CD4-positive, alpha-beta memory T cell (primary cell): ENCODE data around the gene TCAF1. TPM values are rescaled to one million over a fixed set of nuclear protein-coding genes. Genes with fewer than 3 reads are reported as not detected.

Source experiments
- CTCF ChIA-PET: fragments of 350-600 bp; sonication (Branson Sonifier 250); formaldehyde crosslinking; loops from one replicate; lab custom pipeline; 2021; ENCODE audit warnings: inconsistent platforms; ENCODE audit not compliant: partially characterized antibody; lab: Charles Lee
- POLR2A ChIA-PET: fragments of 350-600 bp; sonication (Branson Sonifier 250); formaldehyde crosslinking; loops from one replicate; lab custom pipeline; 2021; ENCODE audit not compliant: partially characterized antibody; lab: Charles Lee
- DNase-seq, 5 donors: peaks; one replicate each; pipeline versions ENCODE4 v3.0.0 to v3.0.0-alpha.2; 2020 to 2022; ENCODE audit warnings: mixed read lengths in 1 of 5
- H3K27ac ChIP-seq: one replicate; pipeline ENCODE4 v1.7.0; 2013; ENCODE audit warnings: low read depth, low read length
- H3K27me3 ChIP-seq: 2 replicates; pipeline ENCODE4 v1.7.0; 2013; ENCODE audit warnings: mild to moderate bottlenecking, low read length, moderate library complexity; ENCODE audit not compliant: insufficient read depth
- H3K36me3 ChIP-seq: 2 replicates; pipeline ENCODE4 v1.7.0; 2013; ENCODE audit warnings: mild to moderate bottlenecking, low read length, moderate library complexity; ENCODE audit not compliant: insufficient read depth
- H3K4me1 ChIP-seq: 2 replicates; pipeline ENCODE4 v1.7.0; 2013; ENCODE audit warnings: mild to moderate bottlenecking, low read length, moderate library complexity; ENCODE audit not compliant: insufficient read depth
- H3K4me3 ChIP-seq, 2 donors: one replicate each; pipeline ENCODE4 v1.7.0; 2013; ENCODE audit warnings: low read length in 2 of 2, mild to moderate bottlenecking in 1 of 2
- H3K9me3 ChIP-seq, 2 donors: one replicate each; pipeline ENCODE4 v1.7.0; 2013; ENCODE audit warnings: low read length in 2 of 2, control low read depth in 1 of 2; ENCODE audit not compliant: control insufficient read depth in 1 of 2
- H3K27ac Mint-ChIP-seq, 7 donors: one replicate each; pipeline ENCODE4 v1.8.0; 2020 to 2021; ENCODE audit warnings: mixed read lengths in 7 of 7, mild to moderate bottlenecking in 6 of 7, inconsistent platforms in 3 of 7, moderate library complexity in 3 of 7
- H3K27me3 Mint-ChIP-seq, 2 donors: one replicate each; pipeline ENCODE4 v1.8.0; 2020 to 2021; ENCODE audit warnings: mixed read lengths in 2 of 2
- H3K36me3 Mint-ChIP-seq, 2 donors: one replicate each; pipeline ENCODE4 v1.8.0; 2020 to 2021; ENCODE audit warnings: mixed read lengths in 2 of 2, inconsistent platforms in 1 of 2, mild to moderate bottlenecking in 1 of 2
- H3K4me1 Mint-ChIP-seq, 4 donors: one replicate each; pipeline ENCODE4 v1.8.0; 2020 to 2021; ENCODE audit warnings: mixed read lengths in 4 of 4, mild to moderate bottlenecking in 1 of 4
- H3K4me3 Mint-ChIP-seq, 8 donors: one replicate each; pipeline ENCODE4 v1.8.0; 2020 to 2021; ENCODE audit warnings: mixed read lengths in 8 of 8, mild to moderate bottlenecking in 7 of 8, moderate library complexity in 6 of 8, inconsistent platforms in 3 of 8
- H3K9me3 Mint-ChIP-seq, 8 donors: one replicate each; pipeline ENCODE4 v1.8.0; 2020 to 2021; ENCODE audit warnings: mixed read lengths in 8 of 8, mild to moderate bottlenecking in 5 of 8, inconsistent platforms in 3 of 8, moderate library complexity in 1 of 8
- intact Hi-C: fragments of 100-400 bp; cut with micrococcal nuclease; formaldehyde crosslinking; loops from one replicate; pipeline ENCODE4 v1.15.1; 2023
- polyA plus RNA-seq, 2 donors: library from polyadenylated mRNA; unstranded; fragments of 300-500 nt; fragmentation: Illumina TruSeq; gene quantifications; one replicate each; pipeline ENCODE4 v1.2.3, GENCODE V29; 2021
- total RNA-seq, 2 experiments: library from RNA; stranded (reverse); gene quantifications; one replicate each; pipeline ENCODE4 v1.2.3, GENCODE V29; 2021

TCAF1 gene
- total and polyA plus RNA-seq, 4 experiments from 2014 or later, result 10.2 to 23.1 (median 16.2) TPM

- POLR2A ChIA-PET, result interaction anchor here (0.8 to 1.6 kb wide), 4 partner anchors 9 to 934 kb away, joined by 3 to 7 read pairs (median 4); partner anchors contain the start of gene TPK1
- peaks cover 0 to 3% of the 10 kb centered on the region in 2 donors for H3K27me3 Mint-ChIP-seq
- CTCF ChIA-PET, result interaction anchor here (1.5 to 2.5 kb wide), 6 partner anchors 10 to 225 kb away, joined by 5 to 27 read pairs (median 12); no protein-coding TSS in a partner anchor
- H3K4me1 Mint-ChIP-seq, result peaks cover 22 to 38% (median 30%) of the 10 kb centered on the region in 4 donors
- Histone ChIP-seq H3K4me1 (peaks cover 19% of the 10 kb centered on the region), H3K27me3 (no peaks in the 10 kb centered on the region), H3K27ac (peak overlapping the region; percentile 75), H3K36me3 (no peaks in the 10 kb centered on the region), H3K4me3 (peak overlapping the region in 1 of 2 donors; percentile 68), H3K9me3 (no peaks in the 10 kb centered on the region)
- DNase-seq, result no peak
- intact Hi-C loops, result no loop called here
- H3K27ac Mint-ChIP-seq, result peak overlapping the region; percentile 86 to 97 (median 95)
- peaks cover 0 to 2% (median 0%) of the 10 kb centered on the region in 8 donors for H3K9me3 Mint-ChIP-seq
- H3K36me3 Mint-ChIP-seq, result peaks cover 0 to 2% of the 10 kb centered on the region in 2 donors
- peak overlapping the region; percentile 94 to 98 (median 95) for H3K4me3 Mint-ChIP-seq
Observed at GRCh38 chr7:143902332-143902899, 440 bp upstream of the TCAF1 start.

GRCh38 chr7:143901332-143901667, 676 bp downstream of the TCAF1 start:
- ChIA-PET POLR2A (interaction anchor here (0.8 to 1.6 kb wide), 6 partner anchors 9 to 935 kb away, joined by 3 to 7 read pairs (median 4); partner anchors contain the start of gene TPK1), CTCF (interaction anchor here (0.7 to 2.5 kb wide), 8 partner anchors 9 to 512 kb away, joined by 3 to 27 read pairs (median 9); no protein-coding TSS in a partner anchor)
- intact Hi-C loops, result loop anchor here (1.0 kb wide), 1 partner anchor 226 kb away; no protein-coding TSS in a partner anchor
- H3K9me3 Mint-ChIP-seq, result peaks cover 0 to 2% (median 0%) of the 10 kb centered on the region in 8 donors
- H3K27me3 Mint-ChIP-seq, result peaks cover 0 to 2% of the 10 kb centered on the region in 2 donors
- Histone ChIP-seq H3K27ac (peak overlapping the region; percentile 75), H3K9me3 (no peaks in the 10 kb centered on the region), H3K36me3 (no peaks in the 10 kb centered on the region), H3K27me3 (no peaks in the 10 kb centered on the region), H3K4me1 (peaks cover 19% of the 10 kb centered on the region), H3K4me3 (peak overlapping the region; percentile 63 to 68)
- peaks cover 22 to 38% (median 30%) of the 10 kb centered on the region in 4 donors for H3K4me1 Mint-ChIP-seq
- DNase-seq, result no peak
- H3K27ac Mint-ChIP-seq, result peak overlapping the region; percentile 86 to 97 (median 95)
- H3K36me3 Mint-ChIP-seq, result peaks cover 0 to 2% of the 10 kb centered on the region in 2 donors
- peak overlapping the region; percentile 94 to 98 (median 95) for H3K4me3 Mint-ChIP-seq

GRCh38 chr7:143900230-143900766, 1.7 kb downstream of the TCAF1 start:
- peaks cover 22 to 38% (median 30%) of the 10 kb centered on the region in 4 donors for H3K4me1 Mint-ChIP-seq
- H3K9me3 Mint-ChIP-seq, result peaks cover 0 to 2% (median 0%) of the 10 kb centered on the region in 8 donors
- peaks cover 19% of the 10 kb centered on the region for H3K4me1 ChIP-seq
- intact Hi-C loops, result no loop called here
- POLR2A ChIA-PET, result no interaction called here
- H3K4me3 Mint-ChIP-seq, result peak overlapping the region; percentile 94 to 98 (median 95)
- H3K9me3 ChIP-seq, result no peaks in the 10 kb centered on the region
- CTCF ChIA-PET, result interaction anchor here (1.1 to 2.5 kb wide), 3 partner anchors 8 to 227 kb away, joined by 4 to 27 read pairs (median 7); no protein-coding TSS in a partner anchor
- DNase-seq, result peak in 1 of 5 donors; percentile 9
- no peak overlapping the region for H3K27ac ChIP-seq
- no peak overlapping the region for H3K4me3 ChIP-seq
- no peaks in the 10 kb centered on the region for H3K27me3 Mint-ChIP-seq
- H3K27me3 ChIP-seq, result no peaks in the 10 kb centered on the region
- H3K36me3 ChIP-seq, result no peaks in the 10 kb centered on the region
- peaks cover 0 to 2% of the 10 kb centered on the region in 2 donors for H3K36me3 Mint-ChIP-seq
- H3K27ac Mint-ChIP-seq, result peak overlapping the region in 6 of 7 donors; percentile 10 to 86 (median 74)

GRCh38 chr7:143898810-143899209, 3.2 kb downstream of the TCAF1 start:
- Histone ChIP-seq H3K27me3 (no peaks in the 10 kb centered on the region), H3K9me3 (no peaks in the 10 kb centered on the region), H3K4me3 (no peak overlapping the region), H3K4me1 (peaks cover 19% of the 10 kb centered on the region), H3K36me3 (no peaks in the 10 kb centered on the region), H3K27ac (no peak overlapping the region)
- intact Hi-C loops, result no loop called here
- ChIA-PET CTCF (no interaction called here), POLR2A (no interaction called here)
- Mint-ChIP-seq H3K27ac (no peak overlapping the region), H3K36me3 (peaks cover 0 to 2% of the 10 kb centered on the region in 2 donors), H3K9me3 (peaks cover 0 to 2% (median 0%) of the 10 kb centered on the region in 8 donors), H3K27me3 (no peaks in the 10 kb centered on the region), H3K4me3 (no peak overlapping the region), H3K4me1 (peaks cover 22 to 38% (median 29%) of the 10 kb centered on the region in 4 donors)
- DNase-seq, result peak in 1 of 5 donors; percentile 2

- intact Hi-C loops, result no loop called here
- ChIA-PET POLR2A (no interaction called here), CTCF (interaction anchor here (0.9 kb wide), 1 partner anchor 231 kb away, joined by 3 read pairs; no protein-coding TSS in a partner anchor)
Observed at GRCh38 chr7:143896667-143897066, 5.3 kb downstream of the TCAF1 start.

GRCh38 chr7:143892527-143893300, 9.3 kb downstream of the TCAF1 start:
- no peaks in the 10 kb centered on the region for H3K36me3 ChIP-seq
- Mint-ChIP-seq H3K27ac (peak overlapping the region in 4 of 7 donors; percentile 3 to 68 (median 29)), H3K27me3 (peaks cover 2% of the 10 kb centered on the region in 2 donors), H3K4me1 (peaks cover 4 to 10% (median 5%) of the 10 kb centered on the region in 4 donors), H3K36me3 (peaks cover 17 to 19% of the 10 kb centered on the region in 2 donors), H3K9me3 (peaks cover 0 to 12% (median 2%) of the 10 kb centered on the region in 8 donors), H3K4me3 (peak overlapping the region in 3 of 8 donors; percentile 49 to 59 (median 53))
- no peaks in the 10 kb centered on the region for H3K4me1 ChIP-seq
- H3K9me3 ChIP-seq, result no peaks in the 10 kb centered on the region
- DNase-seq, result peak; percentile 30 to 49 (median 34)
- H3K4me3 ChIP-seq, result no peak overlapping the region
- ChIA-PET CTCF (interaction anchor here (0.8 to 2.4 kb wide), 7 partner anchors 9 to 235 kb away, joined by 3 to 27 read pairs (median 4); partner anchors contain the start of gene TCAF1), POLR2A (interaction anchor here (1.3 kb wide), 1 partner anchor 9 kb away, joined by 7 read pairs; the partner anchor contains the start of gene TCAF1)
- intact Hi-C loops, result no loop called here
- no peak overlapping the region for H3K27ac ChIP-seq
- H3K27me3 ChIP-seq, result no peaks in the 10 kb centered on the region

More at GRCh38 chr7:143896667-143897066, 5.3 kb downstream of the TCAF1 start:
- Mint-ChIP-seq H3K27me3 (peaks cover 0 to 2% of the 10 kb centered on the region in 2 donors), H3K36me3 (peaks cover 0 to 3% of the 10 kb centered on the region in 2 donors), H3K27ac (no peak overlapping the region), H3K4me1 (peaks cover 24 to 34% (median 28%) of the 10 kb centered on the region in 4 donors), H3K9me3 (peaks cover 0 to 2% (median 0%) of the 10 kb centered on the region in 8 donors), H3K4me3 (no peak overlapping the region)
- Histone ChIP-seq H3K4me1 (peaks cover 19% of the 10 kb centered on the region), H3K27ac (no peak overlapping the region), H3K4me3 (no peak overlapping the region), H3K9me3 (no peaks in the 10 kb centered on the region), H3K36me3 (no peaks in the 10 kb centered on the region), H3K27me3 (no peaks in the 10 kb centered on the region)
- DNase-seq, result no peak
